ENCODE results near the gene DUS1L.

- TF ChIP-seq POLR2A (IDR thresholded peaks at IDR 0.05) (no peak), CTCF (IDR thresholded peaks at IDR 0.05) (no peak)
These were observed 17.0 kb downstream of the DUS1L start for GRCh38 chr17:82048571-82048971.
